COLO668 (cell line): Measurements from ENCODE around the gene MPPED2.

Experiments
- DNase-seq: peaks from one replicate; lab custom pipeline; 2025; ENCODE audit not compliant: unreplicated experiment; lab: John Stamatoyannopoulos, UW

Gene MPPED2

GRCh38 chr11:30535818-30536217, 50.3 kb downstream of the MPPED2 start:
- no peak for DNase-seq

GRCh38 chr11:30533445-30533947, 52.7 kb downstream of the MPPED2 start:
- no peak for DNase-seq

GRCh38 chr11:30527566-30527965, 58.6 kb downstream of the MPPED2 start:
- no peak for DNase-seq

- no peak for DNase-seq
Measured at GRCh38 chr11:30526558-30526957, 59.6 kb downstream of the MPPED2 start.

GRCh38 chr11:30522536-30523243, 63.5 kb downstream of the MPPED2 start:
- DNase-seq, result no peak

GRCh38 chr11:30521297-30522071, 64.7 kb downstream of the MPPED2 start:
- DNase-seq, result no peak

GRCh38 chr11:30513087-30513486, 73.1 kb downstream of the MPPED2 start:
- DNase-seq, result no peak

GRCh38 chr11:30511408-30511807, 74.7 kb downstream of the MPPED2 start:
- DNase-seq, result no peak

- no peak for DNase-seq
Measured at GRCh38 chr11:30510750-30511149, 75.4 kb downstream of the MPPED2 start.

- DNase-seq, result no peak
Measured at GRCh38 chr11:30509364-30509763, 76.8 kb downstream of the MPPED2 start.

GRCh38 chr11:30508594-30508993, 77.6 kb downstream of the MPPED2 start:
- DNase-seq, result no peak

GRCh38 chr11:30505603-30506002, 80.5 kb downstream of the MPPED2 start:
- no peak for DNase-seq

- no peak for DNase-seq
Measured at GRCh38 chr11:30504468-30504867, 81.7 kb downstream of the MPPED2 start.

- no peak for DNase-seq
Measured at GRCh38 chr11:30503156-30503555, 83.0 kb downstream of the MPPED2 start.

GRCh38 chr11:30502305-30502704, 83.8 kb downstream of the MPPED2 start:
- no peak for DNase-seq

- no peak for DNase-seq
Measured at GRCh38 chr11:30501744-30502143, 84.4 kb downstream of the MPPED2 start.

- DNase-seq, result no peak
Measured at GRCh38 chr11:30499940-30500339, 86.2 kb downstream of the MPPED2 start.

GRCh38 chr11:30497600-30497999, 88.6 kb downstream of the MPPED2 start:
- DNase-seq, result no peak

GRCh38 chr11:30496935-30497334, 89.2 kb downstream of the MPPED2 start:
- DNase-seq, result no peak

- DNase-seq, result no peak
Measured at GRCh38 chr11:30495437-30495836, 90.7 kb downstream of the MPPED2 start.

- DNase-seq, result no peak
Measured at GRCh38 chr11:30489511-30489910, 96.6 kb downstream of the MPPED2 start.

GRCh38 chr11:30489076-30489475, 97.1 kb downstream of the MPPED2 start:
- no peak for DNase-seq
